GM23248 (cell line): ENCODE measurements around the gene CTNND2. TPM values are rescaled to one million over a fixed set of nuclear protein-coding genes. Genes with fewer than 3 reads are reported as not detected.

Source experiments
- DNase-seq: peaks from one replicate; pipeline ENCODE4 v3.0.0-alpha.2; 2015
- H2AFZ ChIP-seq: fragments of 200-600 bp; sonication (generic); 2 replicates; pipeline ENCODE4 v1.6.1; 2016; ENCODE audit warnings: antibody characterized with exemption
- H3F3A ChIP-seq: fragments of 200-600 bp; sonication (generic); 2 replicates; pipeline ENCODE4 v1.6.1; 2016; ENCODE audit warnings: mild to moderate bottlenecking, antibody characterized with exemption, mixed run types; ENCODE audit not compliant: insufficient read depth
- H3K27ac ChIP-seq: fragments of 200-600 bp; sonication (generic); 2 replicates; pipeline ENCODE4 v1.5.1; 2016; ENCODE audit warnings: mild to moderate bottlenecking
- H3K27me3 ChIP-seq: fragments of 200-600 bp; sonication (generic); replicated peaks from 2 replicates; pipeline ENCODE4 v1.6.1; 2016; ENCODE audit warnings: mild to moderate bottlenecking; ENCODE audit not compliant: insufficient read depth
- H3K36me3 ChIP-seq: fragments of 200-600 bp; sonication (generic); 2 replicates; pipeline ENCODE4 v1.6.1; 2016; ENCODE audit warnings: low read depth, mild to moderate bottlenecking
- H3K4me1 ChIP-seq: fragments of 200-600 bp; sonication (generic); 2 replicates; pipeline ENCODE4 v1.6.1; 2016; ENCODE audit warnings: mild to moderate bottlenecking; ENCODE audit not compliant: insufficient read depth
- H3K4me2 ChIP-seq: fragments of 200-600 bp; sonication (generic); one replicate; pipeline ENCODE4 v1.6.1; 2016; ENCODE audit warnings: mild to moderate bottlenecking; ENCODE audit not compliant: unreplicated experiment
- H3K4me3 ChIP-seq: fragments of 200-600 bp; sonication (generic); 2 replicates; pipeline ENCODE4 v1.5.1; 2016; ENCODE audit warnings: mild to moderate bottlenecking
- H3K79me2 ChIP-seq: fragments of 200-600 bp; sonication (generic); 2 replicates; pipeline ENCODE4 v1.6.1; 2016; ENCODE audit warnings: mild to moderate bottlenecking; ENCODE audit not compliant: insufficient read depth
- H3K9ac ChIP-seq: fragments of 200-600 bp; sonication (generic); 2 replicates; pipeline ENCODE4 v1.6.1; 2016; ENCODE audit warnings: mild to moderate bottlenecking
- H3K9me2 ChIP-seq: fragments of 200-600 bp; sonication (generic); 2 replicates; pipeline ENCODE4 v1.6.1; 2016; ENCODE audit warnings: mixed run types, mild to moderate bottlenecking, moderate library complexity; ENCODE audit not compliant: insufficient read depth
- H3K9me3 ChIP-seq: fragments of 200-600 bp; sonication (generic); one replicate; pipeline ENCODE4 v1.6.1; 2017; ENCODE audit warnings: low read depth
- H4K20me1 ChIP-seq: fragments of 200-600 bp; sonication (generic); 2 replicates; pipeline ENCODE4 v1.6.0; 2016; ENCODE audit not compliant: insufficient read depth
- EZH2 ChIP-seq: fragments of 200-600 bp; sonication (generic); IDR thresholded peaks from 2 replicates; pipeline ENCODE4 v1.6.1; 2018; ENCODE audit warnings: antibody characterized with exemption, mild to moderate bottlenecking; ENCODE audit not compliant: insufficient read depth, poor library complexity, severe bottlenecking
- EZH2phosphoT487 ChIP-seq: fragments of 200-600 bp; sonication (generic); IDR thresholded peaks from 2 replicates; pipeline ENCODE4 v1.6.1; 2018; ENCODE audit warnings: antibody characterized with exemption, moderate library complexity, mild to moderate bottlenecking, low read depth; ENCODE audit not compliant: insufficient read depth
- WGBS, 2 experiments: methylation state at CpG; one replicate each; pipeline ENCODE4 v1.1.6; 2015 to 2017; ENCODE audit warnings: low lambda C conversion rate in 2 of 2, low coverage in 1 of 2; ENCODE audit errors: missing lambda C conversion rate in 2 of 2; 5-methylcytosine and 5-hydroxymethylcytosine counted together
- in situ Hi-C: fragments of 300-500 bp; cut with MboI; formaldehyde crosslinking; loops from 2 replicates; pipeline ENCODE4 v1.15.0; 2020
- polyA plus RNA-seq: library from polyadenylated mRNA; unstranded; fragments of >200 nt; fragmentation: Nextera tagmentation; extraction: Ambion mirVana; gene quantifications from 2 replicates; pipeline ENCODE4 v1.2.1, GENCODE V29; 2016
- total RNA-seq: library from RNA; depleted of rRNA; stranded (reverse); fragments of >200 nt; shearing (Covaris generic); gene quantifications from 2 replicates; pipeline ENCODE4 v1.2.3, GENCODE V29; 2014

CTNND2 gene
- total and polyA plus RNA-seq, 2 experiments from 2014 or later, result not detected

- Histone ChIP-seq H3K36me3 (no peaks in the 10 kb centered on the region), H3K9me2 (no peaks in the 10 kb centered on the region), H3K4me2 (no peak overlapping the region), H3K9me3 (no peaks in the 10 kb centered on the region), H2AFZ (no peak overlapping the region), H3F3A (no peaks in the 10 kb centered on the region), H3K27ac (no peak overlapping the region), H3K9ac (no peak overlapping the region), H3K4me3 (no peak overlapping the region), H3K27me3 (no peaks in the 10 kb centered on the region), H4K20me1 (no peaks in the 10 kb centered on the region), H3K4me1 (no peaks in the 10 kb centered on the region), H3K79me2 (no peaks in the 10 kb centered on the region)
- in situ Hi-C loops, result no loop called here
- no peak for DNase-seq
- 28 to 35% methylated on average over 6 of the region's 6 CpGs for WGBS, 2 experiments
- TF ChIP-seq EZH2phosphoT487, result no peak
- TF ChIP-seq EZH2, result no peak
These were observed 118.4 kb downstream of the CTNND2 start for GRCh38 chr5:11785771-11786352.

GRCh38 chr5:11780641-11781345, 123.5 kb downstream of the CTNND2 start:
- H3K79me2 ChIP-seq, result no peaks in the 10 kb centered on the region
- in situ Hi-C loops, result no loop called here

GRCh38 chr5:11777096-11777495, 127.2 kb downstream of the CTNND2 start:
- H3F3A ChIP-seq, result no peaks in the 10 kb centered on the region
- H3K36me3 ChIP-seq, result no peaks in the 10 kb centered on the region
- in situ Hi-C loops, result no loop called here
- 1 to 2% methylated on average over 2 of the region's 2 CpGs for WGBS, 2 experiments
- H3K4me1 ChIP-seq, result no peaks in the 10 kb centered on the region
- H3K9me3 ChIP-seq, result no peaks in the 10 kb centered on the region
- no peak for DNase-seq
- H3K4me2 ChIP-seq, result no peak overlapping the region
- H3K27ac ChIP-seq, result no peak overlapping the region
- H3K9me2 ChIP-seq, result no peaks in the 10 kb centered on the region
- no peak for TF ChIP-seq EZH2
- TF ChIP-seq EZH2phosphoT487, result no peak
- H3K27me3 ChIP-seq, result no peaks in the 10 kb centered on the region
- H3K79me2 ChIP-seq, result no peaks in the 10 kb centered on the region
- H3K9ac ChIP-seq, result no peak overlapping the region
- no peak overlapping the region for H2AFZ ChIP-seq
- no peaks in the 10 kb centered on the region for H4K20me1 ChIP-seq
- H3K4me3 ChIP-seq, result no peak overlapping the region

More at GRCh38 chr5:11780641-11781345, 123.5 kb downstream of the CTNND2 start:
- no peaks in the 10 kb centered on the region for H3K27me3 ChIP-seq
- H4K20me1 ChIP-seq, result no peaks in the 10 kb centered on the region
- H3K4me1 ChIP-seq, result no peaks in the 10 kb centered on the region
- TF ChIP-seq EZH2 (no peak), EZH2phosphoT487 (no peak)
- no peak overlapping the region for H3K9ac ChIP-seq
- H3K36me3 ChIP-seq, result no peaks in the 10 kb centered on the region
- no peaks in the 10 kb centered on the region for H3F3A ChIP-seq
- H3K9me2 ChIP-seq, result no peaks in the 10 kb centered on the region
- no peak overlapping the region for H2AFZ ChIP-seq
- H3K4me2 ChIP-seq, result no peak overlapping the region
- no peak overlapping the region for H3K4me3 ChIP-seq
- no peaks in the 10 kb centered on the region for H3K9me3 ChIP-seq
- no peak overlapping the region for H3K27ac ChIP-seq
- no peak for DNase-seq
- 11 to 12% methylated on average over 4 of the region's 4 CpGs for WGBS, 2 experiments

- no peak overlapping the region for H2AFZ ChIP-seq
- no peaks in the 10 kb centered on the region for H3K4me1 ChIP-seq
- H3K9me3 ChIP-seq, result no peaks in the 10 kb centered on the region
- H3K4me3 ChIP-seq, result no peak overlapping the region
- H3K27me3 ChIP-seq, result no peaks in the 10 kb centered on the region
- no peaks in the 10 kb centered on the region for H3K79me2 ChIP-seq
- in situ Hi-C loops, result no loop called here
- no peak for DNase-seq
- no peaks in the 10 kb centered on the region for H4K20me1 ChIP-seq
- no peak overlapping the region for H3K9ac ChIP-seq
- H3K27ac ChIP-seq, result no peak overlapping the region
- no peaks in the 10 kb centered on the region for H3F3A ChIP-seq
- H3K36me3 ChIP-seq, result no peaks in the 10 kb centered on the region
- no peaks in the 10 kb centered on the region for H3K9me2 ChIP-seq
- no peak overlapping the region for H3K4me2 ChIP-seq
- 19 to 33% methylated on average over 2 of the region's 2 CpGs for WGBS, 2 experiments
- no peak for TF ChIP-seq EZH2
- TF ChIP-seq EZH2phosphoT487, result no peak
These were observed 133.9 kb downstream of the CTNND2 start for GRCh38 chr5:11770310-11770709.
